Measurements from ENCODE around the gene IL32. TPM values are rescaled to one million over a fixed set of nuclear protein-coding genes. Genes with fewer than 3 reads are reported as not detected.

Gene IL32
- total and polyA plus RNA-seq, 2 experiments from 2014 or later = 2.3 to 6.1 TPM

DNA sequence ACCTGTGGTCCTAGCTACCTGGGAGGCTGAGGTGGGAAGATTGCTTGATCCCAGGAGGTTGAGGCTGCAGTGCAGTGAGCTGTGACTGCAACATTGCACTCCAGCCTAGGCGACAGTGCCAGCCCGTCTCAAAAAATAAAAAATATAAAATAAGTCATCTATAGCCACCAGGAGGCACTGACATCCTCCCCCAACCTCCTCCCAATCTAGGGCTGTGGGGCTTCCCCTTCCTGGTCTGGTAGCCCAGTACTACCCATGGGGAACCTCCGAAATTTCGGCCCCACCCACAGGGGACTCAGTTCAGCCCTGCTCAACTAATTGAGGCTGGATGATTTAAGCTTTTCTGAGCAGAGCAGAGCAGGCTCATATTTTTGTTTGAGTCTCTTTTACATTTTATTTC, 30.4 kb downstream of the IL32 start:
- H3K4me2 ChIP-seq = peak overlapping the region; percentile 85
- peaks cover 28% of the 10 kb centered on the region for H3K36me3 ChIP-seq (ENCODE audit: insufficient read depth)
- H3K27ac ChIP-seq (ENCODE audit: low read depth) = peak overlapping the region; percentile 99
- DNase-seq (ENCODE audit: low spot score) (peak; percentile 63), ATAC-seq (peak; percentile 0; the same call in 1 of the 3 replicates)
- H3K9me2 ChIP-seq (ENCODE audit: insufficient read depth) = no peaks in the 10 kb centered on the region
- no peak for TF ChIP-seq EZH2 (IDR thresholded peaks at IDR 0.05; ENCODE audit: low read depth, unreplicated experiment)
- TF ChIP-seq, protein P1, sequence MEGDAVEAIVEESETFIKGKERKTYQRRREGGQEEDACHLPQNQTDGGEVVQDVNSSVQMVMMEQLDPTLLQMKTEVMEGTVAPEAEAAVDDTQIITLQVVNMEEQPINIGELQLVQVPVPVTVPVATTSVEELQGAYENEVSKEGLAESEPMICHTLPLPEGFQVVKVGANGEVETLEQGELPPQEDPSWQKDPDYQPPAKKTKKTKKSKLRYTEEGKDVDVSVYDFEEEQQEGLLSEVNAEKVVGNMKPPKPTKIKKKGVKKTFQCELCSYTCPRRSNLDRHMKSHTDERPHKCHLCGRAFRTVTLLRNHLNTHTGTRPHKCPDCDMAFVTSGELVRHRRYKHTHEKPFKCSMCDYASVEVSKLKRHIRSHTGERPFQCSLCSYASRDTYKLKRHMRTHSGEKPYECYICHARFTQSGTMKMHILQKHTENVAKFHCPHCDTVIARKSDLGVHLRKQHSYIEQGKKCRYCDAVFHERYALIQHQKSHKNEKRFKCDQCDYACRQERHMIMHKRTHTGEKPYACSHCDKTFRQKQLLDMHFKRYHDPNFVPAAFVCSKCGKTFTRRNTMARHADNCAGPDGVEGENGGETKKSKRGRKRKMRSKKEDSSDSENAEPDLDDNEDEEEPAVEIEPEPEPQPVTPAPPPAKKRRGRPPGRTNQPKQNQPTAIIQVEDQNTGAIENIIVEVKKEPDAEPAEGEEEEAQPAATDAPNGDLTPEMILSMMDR (conservative IDR thresholded peaks at IDR 0.05; ENCODE audit: low read depth in 2 of 2) = peak; percentile 44 to 45
- peaks cover 32% of the 10 kb centered on the region for H3K4me1 Mint-ChIP-seq
- H3K4me3 ChIP-seq = peak overlapping the region; percentile 89; the same call in 1 of the 2 replicates
- H2AFZ ChIP-seq = no peak overlapping the region
- H3K79me2 ChIP-seq (replicated peaks; ENCODE audit: insufficient read depth) = peaks cover 62% of the 10 kb centered on the region
- H3K4me3 Mint-ChIP-seq = peak overlapping the region; percentile 99
- H3K4me1 ChIP-seq (ENCODE audit: insufficient read depth) = peaks cover 43% of the 10 kb centered on the region
- H3K27ac Mint-ChIP-seq = peak overlapping the region; percentile 59; the same call in 1 of the 2 replicates
- no peaks in the 10 kb centered on the region; the same call in 2 of the 3 replicates for H3K9me3 Mint-ChIP-seq
- peaks cover 76% of the 10 kb centered on the region for H3K36me3 Mint-ChIP-seq (ENCODE audit: low read depth)
- H4K20me1 ChIP-seq (replicated peaks; ENCODE audit: insufficient read depth) = peaks cover 29% of the 10 kb centered on the region; the same call in 1 of the 2 replicates
- peaks cover 37% of the 10 kb centered on the region for H3K27me3 Mint-ChIP-seq (ENCODE audit: insufficient read depth, low read depth, poor library complexity)
- H3F3A ChIP-seq (replicated peaks; ENCODE audit: low read depth) = peaks cover 54% of the 10 kb centered on the region
- H3K27me3 ChIP-seq (ENCODE audit: insufficient read depth) = no peaks in the 10 kb centered on the region

DNA sequence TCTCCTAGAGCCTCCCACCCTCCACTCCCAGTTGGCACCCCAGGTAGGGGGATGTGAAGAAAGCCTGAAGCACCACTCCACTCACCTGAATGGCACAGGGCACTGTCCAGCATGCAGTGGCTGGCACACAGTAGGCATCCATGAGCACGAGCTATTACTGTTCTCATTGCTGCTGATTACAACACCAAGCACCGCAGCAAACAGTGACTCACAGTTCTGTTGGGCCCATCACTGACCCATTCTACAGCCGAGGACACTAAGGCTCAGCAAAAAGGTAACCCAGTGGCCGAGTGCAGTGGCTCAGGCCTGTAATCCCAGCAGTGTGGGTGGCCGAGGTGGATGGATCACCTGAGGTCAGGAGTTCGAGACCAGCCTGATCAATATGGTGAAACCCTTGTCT, 30.9 kb downstream of the IL32 start:
- no peaks in the 10 kb centered on the region for H3K27me3 ChIP-seq (ENCODE audit: insufficient read depth)
- peaks cover 62% of the 10 kb centered on the region for H3K79me2 ChIP-seq (replicated peaks; ENCODE audit: insufficient read depth)
- no peaks in the 10 kb centered on the region for H3K9me2 ChIP-seq (ENCODE audit: insufficient read depth)
- Mint-ChIP-seq H3K4me1 (peaks cover 37% of the 10 kb centered on the region), H3K27me3 (ENCODE audit: insufficient read depth, low read depth, poor library complexity) (peaks cover 40% of the 10 kb centered on the region), H3K4me3 (peak overlapping the region; percentile 99), H3K27ac (peak overlapping the region; percentile 56; the same call in 1 of the 2 replicates), H3K36me3 (ENCODE audit: low read depth) (peaks cover 71% of the 10 kb centered on the region), H3K9me3 (no peaks in the 10 kb centered on the region; the same call in 2 of the 3 replicates)
- peak overlapping the region; percentile 85 for H3K4me2 ChIP-seq
- no peak overlapping the region for H2AFZ ChIP-seq
- DNase-seq (ENCODE audit: low spot score) = no peak
- H3K36me3 ChIP-seq (ENCODE audit: insufficient read depth) = peaks cover 23% of the 10 kb centered on the region
- H3K4me3 ChIP-seq = peak overlapping the region; percentile 89
- H3F3A ChIP-seq (replicated peaks; ENCODE audit: low read depth) = peaks cover 51% of the 10 kb centered on the region
- peaks cover 24% of the 10 kb centered on the region; the same call in 1 of the 2 replicates for H4K20me1 ChIP-seq (replicated peaks; ENCODE audit: insufficient read depth)
- H3K4me1 ChIP-seq (ENCODE audit: insufficient read depth) = peaks cover 46% of the 10 kb centered on the region
- peak overlapping the region; percentile 99 for H3K27ac ChIP-seq (ENCODE audit: low read depth)
- no peak for ATAC-seq
- TF ChIP-seq EZH2phosphoT487 (IDR thresholded peaks at IDR 0.05; ENCODE audit: unreplicated experiment) (no peak), JUNB (IDR thresholded peaks at IDR 0.05; ENCODE audit: unreplicated experiment) (no peak), STAT1 (IDR thresholded peaks at IDR 0.05; ENCODE audit: unreplicated experiment) (no peak), NANOG (IDR thresholded peaks at IDR 0.05; ENCODE audit: borderline replicate concordance) (no peak), POLR2AphosphoS5 (IDR thresholded peaks at IDR 0.05; ENCODE audit: low read depth) (no peak), EZH2 (IDR thresholded peaks at IDR 0.05; ENCODE audit: low read depth, unreplicated experiment) (no peak)
- TF ChIP-seq, protein P2, sequence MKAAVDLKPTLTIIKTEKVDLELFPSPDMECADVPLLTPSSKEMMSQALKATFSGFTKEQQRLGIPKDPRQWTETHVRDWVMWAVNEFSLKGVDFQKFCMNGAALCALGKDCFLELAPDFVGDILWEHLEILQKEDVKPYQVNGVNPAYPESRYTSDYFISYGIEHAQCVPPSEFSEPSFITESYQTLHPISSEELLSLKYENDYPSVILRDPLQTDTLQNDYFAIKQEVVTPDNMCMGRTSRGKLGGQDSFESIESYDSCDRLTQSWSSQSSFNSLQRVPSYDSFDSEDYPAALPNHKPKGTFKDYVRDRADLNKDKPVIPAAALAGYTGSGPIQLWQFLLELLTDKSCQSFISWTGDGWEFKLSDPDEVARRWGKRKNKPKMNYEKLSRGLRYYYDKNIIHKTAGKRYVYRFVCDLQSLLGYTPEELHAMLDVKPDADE (IDR thresholded peaks at IDR 0.05) = no peak
- TF ChIP-seq, protein P3, sequence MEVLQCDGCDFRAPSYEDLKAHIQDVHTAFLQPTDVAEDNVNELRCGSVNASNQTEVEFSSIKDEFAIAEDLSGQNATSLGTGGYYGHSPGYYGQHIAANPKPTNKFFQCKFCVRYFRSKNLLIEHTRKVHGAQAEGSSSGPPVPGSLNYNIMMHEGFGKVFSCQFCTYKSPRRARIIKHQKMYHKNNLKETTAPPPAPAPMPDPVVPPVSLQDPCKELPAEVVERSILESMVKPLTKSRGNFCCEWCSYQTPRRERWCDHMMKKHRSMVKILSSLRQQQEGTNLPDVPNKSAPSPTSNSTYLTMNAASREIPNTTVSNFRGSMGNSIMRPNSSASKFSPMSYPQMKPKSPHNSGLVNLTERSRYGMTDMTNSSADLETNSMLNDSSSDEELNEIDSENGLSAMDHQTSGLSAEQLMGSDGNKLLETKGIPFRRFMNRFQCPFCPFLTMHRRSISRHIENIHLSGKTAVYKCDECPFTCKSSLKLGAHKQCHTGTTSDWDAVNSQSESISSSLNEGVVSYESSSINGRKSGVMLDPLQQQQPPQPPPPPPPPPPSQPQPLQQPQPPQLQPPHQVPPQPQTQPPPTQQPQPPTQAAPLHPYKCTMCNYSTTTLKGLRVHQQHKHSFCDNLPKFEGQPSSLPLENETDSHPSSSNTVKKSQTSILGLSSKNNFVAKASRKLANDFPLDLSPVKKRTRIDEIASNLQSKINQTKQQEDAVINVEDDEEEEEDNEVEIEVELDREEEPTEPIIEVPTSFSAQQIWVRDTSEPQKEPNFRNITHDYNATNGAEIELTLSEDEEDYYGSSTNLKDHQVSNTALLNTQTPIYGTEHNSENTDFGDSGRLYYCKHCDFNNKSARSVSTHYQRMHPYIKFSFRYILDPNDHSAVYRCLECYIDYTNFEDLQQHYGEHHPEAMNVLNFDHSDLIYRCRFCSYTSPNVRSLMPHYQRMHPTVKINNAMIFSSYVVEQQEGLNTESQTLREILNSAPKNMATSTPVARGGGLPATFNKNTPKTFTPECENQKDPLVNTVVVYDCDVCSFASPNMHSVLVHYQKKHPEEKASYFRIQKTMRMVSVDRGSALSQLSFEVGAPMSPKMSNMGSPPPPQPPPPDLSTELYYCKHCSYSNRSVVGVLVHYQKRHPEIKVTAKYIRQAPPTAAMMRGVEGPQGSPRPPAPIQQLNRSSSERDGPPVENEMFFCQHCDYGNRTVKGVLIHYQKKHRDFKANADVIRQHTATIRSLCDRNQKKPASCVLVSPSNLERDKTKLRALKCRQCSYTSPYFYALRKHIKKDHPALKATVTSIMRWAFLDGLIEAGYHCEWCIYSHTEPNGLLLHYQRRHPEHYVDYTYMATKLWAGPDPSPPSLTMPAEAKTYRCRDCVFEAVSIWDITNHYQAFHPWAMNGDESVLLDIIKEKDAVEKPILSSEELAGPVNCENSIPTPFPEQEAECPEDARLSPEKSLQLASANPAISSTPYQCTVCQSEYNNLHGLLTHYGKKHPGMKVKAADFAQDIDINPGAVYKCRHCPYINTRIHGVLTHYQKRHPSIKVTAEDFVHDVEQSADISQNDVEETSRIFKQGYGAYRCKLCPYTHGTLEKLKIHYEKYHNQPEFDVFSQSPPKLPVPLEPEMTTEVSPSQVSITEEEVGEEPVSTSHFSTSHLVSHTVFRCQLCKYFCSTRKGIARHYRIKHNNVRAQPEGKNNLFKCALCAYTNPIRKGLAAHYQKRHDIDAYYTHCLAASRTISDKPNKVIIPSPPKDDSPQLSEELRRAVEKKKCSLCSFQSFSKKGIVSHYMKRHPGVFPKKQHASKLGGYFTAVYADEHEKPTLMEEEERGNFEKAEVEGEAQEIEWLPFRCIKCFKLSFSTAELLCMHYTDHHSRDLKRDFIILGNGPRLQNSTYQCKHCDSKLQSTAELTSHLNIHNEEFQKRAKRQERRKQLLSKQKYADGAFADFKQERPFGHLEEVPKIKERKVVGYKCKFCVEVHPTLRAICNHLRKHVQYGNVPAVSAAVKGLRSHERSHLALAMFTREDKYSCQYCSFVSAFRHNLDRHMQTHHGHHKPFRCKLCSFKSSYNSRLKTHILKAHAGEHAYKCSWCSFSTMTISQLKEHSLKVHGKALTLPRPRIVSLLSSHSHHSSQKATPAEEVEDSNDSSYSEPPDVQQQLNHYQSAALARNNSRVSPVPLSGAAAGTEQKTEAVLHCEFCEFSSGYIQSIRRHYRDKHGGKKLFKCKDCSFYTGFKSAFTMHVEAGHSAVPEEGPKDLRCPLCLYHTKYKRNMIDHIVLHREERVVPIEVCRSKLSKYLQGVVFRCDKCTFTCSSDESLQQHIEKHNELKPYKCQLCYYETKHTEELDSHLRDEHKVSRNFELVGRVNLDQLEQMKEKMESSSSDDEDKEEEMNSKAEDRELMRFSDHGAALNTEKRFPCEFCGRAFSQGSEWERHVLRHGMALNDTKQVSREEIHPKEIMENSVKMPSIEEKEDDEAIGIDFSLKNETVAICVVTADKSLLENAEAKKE (CRISPR knock-in tag; IDR thresholded peaks at IDR 0.05) = no peak

Measured in GM23338 (cell line).